BJ (cell line): ENCODE results near the gene F8. TPM values are rescaled to one million over a fixed set of nuclear protein-coding genes. Genes with fewer than 3 reads are reported as not detected.
A peak's percentile ranks its signal among the peaks of the same experiment; 100 is the strongest.

ENCODE experiments used
- CTCF ChIA-PET: fragments of 350-600 bp; formaldehyde crosslinking; extraction: SDS; loops from one replicate; lab custom pipeline; 2021; ENCODE audit warnings: antibody characterized with exemption, inconsistent platforms; lab: Yijun Ruan, JAX
- POLR2A ChIA-PET: fragments of 300-600 bp; sonication (Branson Sonifier 250); formaldehyde crosslinking; extraction: SDS; loops from one replicate; lab custom pipeline; 2021; ENCODE audit warnings: antibody characterized with exemption; lab: Charles Lee
- DNase-seq: peaks from one replicate; pipeline ENCODE4 v3.0.0-alpha.2; 2011; ENCODE audit warnings: low read depth
- H3K27me3 ChIP-seq: 2 replicates; pipeline ENCODE4 v1.6.0; 2011; ENCODE audit warnings: low read length; ENCODE audit not compliant: control insufficient read depth, insufficient read depth
- H3K36me3 ChIP-seq: 2 replicates; pipeline ENCODE4 v1.5.1; 2011; ENCODE audit warnings: low read length; ENCODE audit not compliant: control insufficient read depth, insufficient read depth
- H3K4me3 ChIP-seq: 2 replicates; pipeline ENCODE4 v1.5.1; 2011; ENCODE audit warnings: low read depth, mild to moderate bottlenecking, control low read depth, low read length
- polyA plus RNA-seq: library from polyadenylated mRNA; depleted of rRNA; stranded (reverse); fragments of >200 nt; gene quantifications from 2 replicates; pipeline ENCODE4 v1.2.3, GENCODE V29; 2011
- TF ChIP-seq, protein P1 (sequence below): IDR thresholded peaks from 2 replicates; pipeline ENCODE4 v1.5.1; 2011; ENCODE audit warnings: low read depth, mild to moderate bottlenecking, control low read depth, inconsistent platforms, low read length, moderate library complexity; ENCODE audit not compliant: insufficient read depth

Gene F8
- polyA plus RNA-seq, 1 experiment = 2.7 TPM

- POLR2A ChIA-PET = no interaction called here
- Histone ChIP-seq H3K36me3 (no peaks in the 10 kb centered on the region), H3K4me3 (no peak overlapping the region), H3K27me3 (no peaks in the 10 kb centered on the region)
- CTCF ChIA-PET = no interaction called here
- TF ChIP-seq, protein P1, sequence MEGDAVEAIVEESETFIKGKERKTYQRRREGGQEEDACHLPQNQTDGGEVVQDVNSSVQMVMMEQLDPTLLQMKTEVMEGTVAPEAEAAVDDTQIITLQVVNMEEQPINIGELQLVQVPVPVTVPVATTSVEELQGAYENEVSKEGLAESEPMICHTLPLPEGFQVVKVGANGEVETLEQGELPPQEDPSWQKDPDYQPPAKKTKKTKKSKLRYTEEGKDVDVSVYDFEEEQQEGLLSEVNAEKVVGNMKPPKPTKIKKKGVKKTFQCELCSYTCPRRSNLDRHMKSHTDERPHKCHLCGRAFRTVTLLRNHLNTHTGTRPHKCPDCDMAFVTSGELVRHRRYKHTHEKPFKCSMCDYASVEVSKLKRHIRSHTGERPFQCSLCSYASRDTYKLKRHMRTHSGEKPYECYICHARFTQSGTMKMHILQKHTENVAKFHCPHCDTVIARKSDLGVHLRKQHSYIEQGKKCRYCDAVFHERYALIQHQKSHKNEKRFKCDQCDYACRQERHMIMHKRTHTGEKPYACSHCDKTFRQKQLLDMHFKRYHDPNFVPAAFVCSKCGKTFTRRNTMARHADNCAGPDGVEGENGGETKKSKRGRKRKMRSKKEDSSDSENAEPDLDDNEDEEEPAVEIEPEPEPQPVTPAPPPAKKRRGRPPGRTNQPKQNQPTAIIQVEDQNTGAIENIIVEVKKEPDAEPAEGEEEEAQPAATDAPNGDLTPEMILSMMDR = no peak
- DNase-seq = no peak
Observed at GRCh38 chrX:154813801-154814200, 208.7 kb downstream of the F8 start.

GRCh38 chrX:154812341-154813101 is 210.0 kb downstream of the F8 start:
- ChIA-PET CTCF (no interaction called here), POLR2A (no interaction called here)
- Histone ChIP-seq H3K4me3 (no peak overlapping the region), H3K36me3 (no peaks in the 10 kb centered on the region), H3K27me3 (no peaks in the 10 kb centered on the region; the same call in 1 of the 2 replicates)
- DNase-seq = no peak
- TF ChIP-seq, protein P1 = no peak

- no peak for DNase-seq
- ChIA-PET POLR2A (no interaction called here), CTCF (no interaction called here)
- Histone ChIP-seq H3K27me3 (no peaks in the 10 kb centered on the region; the same call in 1 of the 2 replicates), H3K4me3 (no peak overlapping the region), H3K36me3 (no peaks in the 10 kb centered on the region)
- TF ChIP-seq, protein P1 = no peak
Observed at GRCh38 chrX:154809939-154810665, 212.4 kb downstream of the F8 start.

GRCh38 chrX:154806837-154807501 is 215.6 kb downstream of the F8 start:
- ChIA-PET POLR2A (no interaction called here), CTCF (interaction anchor here (0.6 kb wide), 1 partner anchor 72 kb away, joined by 4 read pairs; no protein-coding TSS in a partner anchor)
- Histone ChIP-seq H3K4me3 (no peak overlapping the region), H3K36me3 (no peaks in the 10 kb centered on the region; the same call in 1 of the 2 replicates), H3K27me3 (no peaks in the 10 kb centered on the region; the same call in 1 of the 2 replicates)
- no peak for DNase-seq
- TF ChIP-seq, protein P1 = no peak

DNA sequence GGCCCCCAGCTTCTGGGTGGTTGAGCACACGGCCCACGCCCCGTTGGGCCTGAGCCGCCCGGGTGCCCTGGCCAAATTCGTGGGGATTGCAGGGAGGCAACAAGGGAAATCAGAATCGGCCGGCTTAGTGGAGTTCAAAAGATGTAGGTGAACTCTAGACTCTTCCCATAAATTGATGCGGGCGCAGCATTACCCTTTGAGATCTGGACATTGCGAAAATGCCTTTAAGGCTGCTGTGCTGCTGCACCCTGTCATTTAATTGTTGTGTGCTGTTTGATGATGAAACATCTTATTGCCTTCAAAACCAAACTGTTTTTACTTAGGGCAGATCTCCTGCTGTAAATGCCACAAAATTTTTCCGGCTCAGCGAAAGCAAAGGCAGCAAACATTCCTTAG is 216.8 kb downstream of the F8 start:
- H3K36me3 ChIP-seq = no peaks in the 10 kb centered on the region; the same call in 1 of the 2 replicates
- no peaks in the 10 kb centered on the region; the same call in 1 of the 2 replicates for H3K27me3 ChIP-seq
- no peak for DNase-seq
- TF ChIP-seq, protein P1 = no peak
- H3K4me3 ChIP-seq = peak overlapping the region; percentile 67
- POLR2A ChIA-PET = no interaction called here
- CTCF ChIA-PET = no interaction called here
